Upper lobe of left lung (tissue), 6 donors: Measurements from ENCODE around the gene CDH13. TPM values are rescaled to one million over a fixed set of nuclear protein-coding genes. Genes with fewer than 3 reads are reported as not detected.

Source experiments
- ATAC-seq, 2 donors: fragments of 200-7000 bp; cut with Tn5 transposase; one replicate each; pipeline ENCODE4 v1.9.1; 2022; ENCODE audit warnings: mild to moderate bottlenecking in 2 of 2, moderate library complexity in 2 of 2; ENCODE audit not compliant: low FRiP score in 2 of 2
- DNase-seq, 2 donors: peaks; one replicate each; pipeline ENCODE4 v3.0.0-alpha.2; 2019 to 2020
- H3K27ac ChIP-seq, 4 donors: fragments of 200-600 bp; sonication (generic); one replicate each; pipeline ENCODE4 v1.5.1; 2016 to 2019
- H3K27me3 ChIP-seq, 4 donors: fragments of 200-600 bp; sonication (generic); one replicate each; pipeline ENCODE4 v1.5.1; 2017 to 2019
- H3K36me3 ChIP-seq, 4 donors: fragments of 200-600 bp; sonication (generic); one replicate each; pipeline ENCODE4 v1.5.1; 2016 to 2019
- H3K4me1 ChIP-seq, 4 donors: fragments of 200-600 bp; sonication (generic); one replicate each; pipeline ENCODE4 v1.5.1; 2018 to 2019
- H3K4me3 ChIP-seq, 4 donors: fragments of 200-600 bp; sonication (generic); one replicate each; pipeline ENCODE4 v1.5.1; 2017 to 2019; ENCODE audit warnings: mild to moderate bottlenecking in 2 of 4, moderate library complexity in 1 of 4
- H3K9me3 ChIP-seq, 4 donors: fragments of 200-600 bp; sonication (generic); one replicate each; pipeline ENCODE4 v1.5.1; 2018 to 2019
- EP300 ChIP-seq, 4 donors: sonication (generic); formaldehyde crosslinking; IDR thresholded peaks; one replicate each; pipeline ENCODE4 v1.5.1; 2017; ENCODE audit warnings: antibody characterized with exemption in 4 of 4, control low read depth in 2 of 4
- POLR2A ChIP-seq, 4 donors: fragments of 450-650 bp; IDR thresholded peaks; one replicate each; pipeline ENCODE4 v1.5.1; 2016 to 2017; ENCODE audit warnings: antibody characterized with exemption in 4 of 4, mild to moderate bottlenecking in 2 of 4
- POLR2AphosphoS5 ChIP-seq, 2 donors: sonication (generic); formaldehyde crosslinking; IDR thresholded peaks; one replicate each; pipeline ENCODE4 v1.5.1; 2017; ENCODE audit warnings: antibody characterized with exemption in 2 of 2
- WGBS, 2 donors: methylation state at CpG; one replicate each; pipeline ENCODE4 v1.1.5; 2017 to 2018; 5-methylcytosine and 5-hydroxymethylcytosine counted together
- total RNA-seq, 6 donors: library from RNA; depleted of rRNA in 4 of 6; stranded (reverse); fragments of >200 nt in 4 of 6; gene quantifications; one replicate each; pipeline versions ENCODE4 v1.1.0 to v1.2.1, GENCODE V29; 2016 to 2021
- TF ChIP-seq, protein P1 (sequence below), 6 experiments: fragments of 450-650 bp in 4 of 6; fragments of 200-600 bp in 2 of 6; sonication (generic) in 2 of 6; IDR thresholded peaks; one replicate each; pipeline ENCODE4 v1.5.1; 2016 to 2019; ENCODE audit warnings: antibody characterized with exemption in 6 of 6
- donor health status: DM: no; HTN: no; CAD: no; lungs with moderate emphysema.
- donor health status: DM: no; HTN: yes; CAD: no; lungs with severe emphysema.

Gene CDH13
- total RNA-seq, 6 donors from 2014 or later = 11.3 to 39.8 (median 19.9) TPM

DNA sequence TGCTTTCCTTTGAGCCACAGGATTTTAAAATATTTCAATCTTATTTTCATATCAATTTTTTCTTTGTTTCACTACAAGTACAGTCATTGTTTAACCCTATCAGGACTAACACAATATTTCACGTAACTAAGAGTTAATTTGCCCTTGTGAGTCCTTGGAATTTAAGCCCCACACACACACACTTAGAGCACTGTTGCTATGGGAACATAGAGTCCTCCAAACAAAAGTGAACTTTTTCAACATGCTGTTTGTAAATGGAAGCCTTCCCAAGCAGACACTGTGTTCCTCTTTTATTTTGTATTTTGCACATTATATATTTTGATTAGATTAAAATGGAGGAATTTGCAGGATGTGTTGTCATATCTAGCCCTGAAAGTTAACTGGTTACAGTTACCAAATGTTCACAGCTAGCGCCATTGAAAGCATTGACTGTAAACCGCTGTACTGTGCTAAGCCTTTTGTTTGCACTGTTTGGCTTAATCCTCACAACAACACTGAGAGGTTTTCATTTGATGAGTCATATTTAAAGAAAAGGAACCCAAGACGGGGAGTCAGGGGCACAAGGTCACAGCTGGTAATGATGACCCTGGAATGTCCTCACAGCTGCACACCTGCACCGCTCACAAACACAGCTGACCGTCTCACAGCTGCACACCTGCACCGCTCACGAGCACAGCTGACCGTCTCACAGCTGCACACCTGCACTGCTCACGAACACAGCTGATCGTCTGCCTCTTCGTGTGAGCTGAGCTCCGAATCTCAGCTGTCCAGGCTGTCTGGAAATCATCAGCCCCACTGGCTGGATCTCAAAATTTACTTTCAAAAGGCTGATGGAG, 1187.3 kb downstream of the CDH13 start:
- ATAC-seq (peak; percentile 72 to 77), DNase-seq (no peak)
- WGBS, 2 donors = 46 to 60% methylated on average over 13 of the region's 13 CpGs
- Histone ChIP-seq H3K4me3 (no peak overlapping the region), H3K36me3 (peaks cover 2 to 27% (median 5%) of the 10 kb centered on the region in 4 donors), H3K27ac (peak overlapping the region in 3 of 4 donors; percentile 21 to 55 (median 36)), H3K27me3 (no peaks in the 10 kb centered on the region), H3K9me3 (no peaks in the 10 kb centered on the region), H3K4me1 (peaks cover 15 to 37% (median 24%) of the 10 kb centered on the region in 4 donors)
- TF ChIP-seq, protein P1, sequence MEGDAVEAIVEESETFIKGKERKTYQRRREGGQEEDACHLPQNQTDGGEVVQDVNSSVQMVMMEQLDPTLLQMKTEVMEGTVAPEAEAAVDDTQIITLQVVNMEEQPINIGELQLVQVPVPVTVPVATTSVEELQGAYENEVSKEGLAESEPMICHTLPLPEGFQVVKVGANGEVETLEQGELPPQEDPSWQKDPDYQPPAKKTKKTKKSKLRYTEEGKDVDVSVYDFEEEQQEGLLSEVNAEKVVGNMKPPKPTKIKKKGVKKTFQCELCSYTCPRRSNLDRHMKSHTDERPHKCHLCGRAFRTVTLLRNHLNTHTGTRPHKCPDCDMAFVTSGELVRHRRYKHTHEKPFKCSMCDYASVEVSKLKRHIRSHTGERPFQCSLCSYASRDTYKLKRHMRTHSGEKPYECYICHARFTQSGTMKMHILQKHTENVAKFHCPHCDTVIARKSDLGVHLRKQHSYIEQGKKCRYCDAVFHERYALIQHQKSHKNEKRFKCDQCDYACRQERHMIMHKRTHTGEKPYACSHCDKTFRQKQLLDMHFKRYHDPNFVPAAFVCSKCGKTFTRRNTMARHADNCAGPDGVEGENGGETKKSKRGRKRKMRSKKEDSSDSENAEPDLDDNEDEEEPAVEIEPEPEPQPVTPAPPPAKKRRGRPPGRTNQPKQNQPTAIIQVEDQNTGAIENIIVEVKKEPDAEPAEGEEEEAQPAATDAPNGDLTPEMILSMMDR (IDR thresholded peaks at IDR 0.05) = no peak
- no peak for TF ChIP-seq EP300 (IDR thresholded peaks at IDR 0.05)
- TF ChIP-seq POLR2A (IDR thresholded peaks at IDR 0.05) = no peak
- no peak for TF ChIP-seq POLR2AphosphoS5 (IDR thresholded peaks at IDR 0.05)

DNA sequence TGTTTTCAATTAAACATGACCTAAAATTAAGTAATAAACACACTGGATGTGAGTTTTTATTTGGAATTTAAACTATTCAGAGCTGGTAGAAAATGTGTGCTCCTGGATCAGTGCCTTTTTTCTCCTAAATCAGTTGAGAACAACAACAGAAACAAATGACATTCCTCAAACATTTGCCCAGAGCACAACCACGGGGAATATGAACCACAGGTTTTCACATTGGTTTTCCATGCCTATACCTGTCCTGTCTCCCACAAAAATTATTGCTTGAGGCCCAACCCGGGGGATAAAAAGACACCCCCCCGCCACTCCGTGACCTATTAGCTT, 1187.9 kb downstream of the CDH13 start:
- Histone ChIP-seq H3K4me3 (no peak overlapping the region), H3K4me1 (peaks cover 11 to 31% (median 20%) of the 10 kb centered on the region in 4 donors), H3K36me3 (peaks cover 2 to 27% (median 5%) of the 10 kb centered on the region in 4 donors), H3K27ac (peak overlapping the region in 1 of 4 donors; percentile 55), H3K9me3 (no peaks in the 10 kb centered on the region), H3K27me3 (no peaks in the 10 kb centered on the region)
- DNase-seq (no peak), ATAC-seq (no peak)
- 68 to 80% methylated on average over 4 of the region's 4 CpGs for WGBS, 2 donors
- TF ChIP-seq POLR2AphosphoS5 (IDR thresholded peaks at IDR 0.05) (no peak), EP300 (IDR thresholded peaks at IDR 0.05) (no peak), POLR2A (IDR thresholded peaks at IDR 0.05) (no peak)
- TF ChIP-seq, protein P1 (IDR thresholded peaks at IDR 0.05) = no peak

DNA sequence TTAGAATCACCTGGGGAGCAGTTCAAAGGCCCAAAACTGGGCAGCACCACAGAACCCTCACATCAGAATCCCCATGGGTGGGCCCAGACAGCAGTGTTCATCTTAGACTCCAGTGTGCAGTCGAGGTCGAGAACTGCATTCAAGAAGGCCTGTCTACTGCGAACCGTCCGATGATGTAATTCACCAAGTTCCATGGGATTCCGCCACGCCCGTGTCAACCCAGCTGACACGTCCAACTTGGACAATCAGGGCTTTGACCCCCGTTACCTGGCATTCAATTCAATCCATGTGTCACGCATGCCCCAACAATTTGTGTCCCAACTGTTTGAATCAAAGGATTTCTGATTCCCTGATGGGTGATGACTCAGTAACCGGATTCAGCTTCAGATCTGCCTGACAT, 1190.3 kb downstream of the CDH13 start:
- Histone ChIP-seq H3K4me3 (no peak overlapping the region), H3K9me3 (no peaks in the 10 kb centered on the region), H3K27ac (no peak overlapping the region), H3K4me1 (peaks cover 0 to 16% (median 15%) of the 10 kb centered on the region in 4 donors), H3K27me3 (no peaks in the 10 kb centered on the region), H3K36me3 (peaks cover 0 to 13% (median 5%) of the 10 kb centered on the region in 4 donors)
- whole genome bisulfite sequencing, 2 donors = 90 to 96% methylated on average over 10 to 12 of the region's 12 CpGs
- no peak for TF ChIP-seq POLR2A (IDR thresholded peaks at IDR 0.05)
- TF ChIP-seq EP300 (IDR thresholded peaks at IDR 0.05) = no peak
- TF ChIP-seq POLR2AphosphoS5 (IDR thresholded peaks at IDR 0.05) = no peak
- TF ChIP-seq, protein P1 (IDR thresholded peaks at IDR 0.05) = no peak
- no peak for ATAC-seq
- no peak for DNase-seq

DNA sequence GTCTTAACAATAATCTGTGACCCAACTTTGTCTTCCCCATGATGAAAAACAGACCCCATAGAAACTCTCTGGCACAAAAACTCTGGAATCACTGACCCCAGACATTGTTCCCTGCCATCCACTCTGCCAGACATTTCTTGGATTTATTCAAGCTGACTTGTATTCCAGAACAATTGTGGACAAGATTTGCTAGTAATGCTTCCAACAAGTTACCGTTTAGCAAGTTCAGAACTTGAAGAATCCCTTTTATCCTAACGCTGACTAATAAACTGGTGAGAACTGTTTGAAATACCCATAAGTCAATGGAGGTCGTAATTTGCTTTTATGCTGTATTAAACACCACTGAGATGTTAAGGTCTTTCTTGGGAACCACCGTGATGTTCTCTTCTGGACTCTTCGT, 1191.5 kb downstream of the CDH13 start:
- Histone ChIP-seq H3K4me3 (no peak overlapping the region), H3K4me1 (peaks cover 0 to 16% (median 14%) of the 10 kb centered on the region in 4 donors), H3K27ac (no peak overlapping the region), H3K27me3 (no peaks in the 10 kb centered on the region), H3K9me3 (no peaks in the 10 kb centered on the region), H3K36me3 (peaks cover 0 to under 1% (median 0%) of the 10 kb centered on the region in 4 donors)
- no peak for DNase-seq
- TF ChIP-seq POLR2A (IDR thresholded peaks at IDR 0.05) (no peak), EP300 (IDR thresholded peaks at IDR 0.05) (no peak), POLR2AphosphoS5 (IDR thresholded peaks at IDR 0.05) (no peak)
- TF ChIP-seq, protein P1 (IDR thresholded peaks at IDR 0.05) = no peak
- WGBS, 2 donors = 90 to 91% methylated on average over 5 of the region's 5 CpGs
- no peak for ATAC-seq
